GM18508 (cell line): ENCODE measurements around the gene RPL15.

Experiments used
- ATAC-seq: cut with Tn5 transposase; IDR thresholded peaks from one replicate; pipeline ENCODE4 v1.9.1; 2021; ENCODE audit warnings: moderate number of reproducible peaks; ENCODE audit not compliant: insufficient read depth, unreplicated experiment

Gene RPL15

DNA sequence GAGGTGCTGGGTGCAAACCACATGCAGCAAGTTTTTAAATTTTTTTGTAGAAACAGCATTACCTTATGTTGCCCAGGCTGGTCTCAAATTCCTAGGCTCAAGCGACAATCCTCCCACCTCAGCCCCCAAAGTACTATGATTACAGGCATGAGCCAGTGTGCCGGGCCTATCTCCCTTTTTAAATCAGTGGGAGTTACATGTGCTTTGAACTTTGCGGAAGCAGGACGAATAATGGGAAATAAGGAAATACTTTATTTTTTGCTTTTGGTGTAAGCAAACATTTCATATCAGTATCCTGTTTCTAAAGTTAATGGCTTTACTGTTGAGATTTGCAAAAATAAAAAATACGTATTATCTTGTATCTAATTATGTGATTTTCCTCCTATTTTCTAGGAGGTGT, 37.2 kb downstream of the RPL15 start:
- ATAC-seq = no peak

GRCh38 chr3:23956701-23957100, 39.8 kb downstream of the RPL15 start:
- no peak for ATAC-seq

DNA sequence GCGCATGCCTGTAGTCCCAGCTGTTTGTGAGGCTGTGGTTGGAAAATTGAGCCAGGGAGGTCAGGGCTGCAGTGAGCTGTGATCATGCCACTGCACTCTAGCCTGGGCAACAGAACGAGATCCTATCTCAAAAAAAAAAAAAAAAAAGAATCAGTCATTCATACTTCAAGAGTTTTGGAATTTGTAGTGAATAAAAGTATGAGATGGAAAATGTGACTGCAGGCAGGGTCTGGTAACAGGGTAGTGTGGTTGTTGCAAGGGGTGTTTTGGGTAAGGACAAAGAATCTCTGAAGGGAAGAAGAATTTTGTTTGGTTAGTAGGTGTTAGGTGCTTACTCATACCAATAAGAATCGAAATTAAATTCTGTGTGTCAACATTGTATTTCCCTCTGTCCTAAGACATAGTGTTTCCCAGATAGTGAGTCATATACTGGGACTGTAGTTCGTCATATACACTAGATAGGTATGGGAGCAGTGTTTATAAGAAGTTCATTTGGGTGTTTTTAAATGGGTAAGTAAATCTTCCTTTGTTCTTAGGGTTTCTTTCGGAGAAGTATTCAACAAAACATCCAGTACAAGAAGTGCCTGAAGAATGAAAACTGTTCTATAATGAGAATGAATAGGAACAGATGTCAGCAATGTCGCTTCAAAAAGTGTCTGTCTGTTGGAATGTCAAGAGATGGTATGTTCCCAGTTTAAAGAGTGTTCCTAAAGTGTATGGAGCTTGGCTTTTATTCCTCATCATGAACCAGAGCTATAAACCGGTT, 42.4 kb downstream of the RPL15 start:
- ATAC-seq = no peak

DNA sequence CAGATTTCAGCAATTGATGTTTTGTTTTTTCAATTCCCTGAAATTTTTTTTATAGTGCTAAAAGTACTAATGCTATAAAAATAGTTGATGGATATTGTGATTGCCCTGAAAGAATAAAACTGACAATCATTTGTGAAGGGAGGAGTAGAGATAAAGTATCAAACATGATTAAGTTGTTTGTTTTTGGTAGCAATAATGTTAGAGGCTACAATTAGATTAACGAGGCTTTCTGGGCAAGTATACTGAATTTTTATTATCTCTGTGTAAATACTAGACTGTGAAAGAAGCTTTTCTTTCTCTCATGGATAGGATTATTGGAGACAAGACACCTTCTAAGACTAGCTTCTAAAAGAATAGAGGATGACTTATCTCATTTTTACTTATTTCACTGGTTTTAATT, 43.7 kb downstream of the RPL15 start:
- ATAC-seq = no peak

DNA sequence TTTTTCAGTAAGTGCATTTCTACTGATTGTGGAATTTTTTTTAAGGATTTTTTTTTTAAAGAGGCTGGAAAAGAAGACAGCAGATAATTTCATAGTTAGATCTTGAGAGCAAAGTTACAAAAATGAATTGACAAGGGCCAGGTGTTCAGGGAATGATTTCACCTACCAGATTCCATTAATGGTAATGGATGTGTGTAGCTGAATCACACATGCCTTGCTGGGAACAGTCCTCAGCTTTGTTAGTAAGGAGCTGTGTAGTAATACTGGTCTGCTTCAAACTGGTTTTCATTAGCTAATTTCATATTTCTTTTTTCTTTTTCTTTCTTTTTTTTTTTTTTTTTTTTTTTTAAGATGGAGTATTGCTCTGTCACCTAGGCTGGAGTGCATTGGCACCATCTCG, 44.1 kb downstream of the RPL15 start:
- no peak for ATAC-seq

GRCh38 chr3:23961913-23962312, 45.0 kb downstream of the RPL15 start:
- ATAC-seq = no peak

GRCh38 chr3:23964537-23965235, 47.8 kb downstream of the RPL15 start:
- ATAC-seq = no peak

DNA sequence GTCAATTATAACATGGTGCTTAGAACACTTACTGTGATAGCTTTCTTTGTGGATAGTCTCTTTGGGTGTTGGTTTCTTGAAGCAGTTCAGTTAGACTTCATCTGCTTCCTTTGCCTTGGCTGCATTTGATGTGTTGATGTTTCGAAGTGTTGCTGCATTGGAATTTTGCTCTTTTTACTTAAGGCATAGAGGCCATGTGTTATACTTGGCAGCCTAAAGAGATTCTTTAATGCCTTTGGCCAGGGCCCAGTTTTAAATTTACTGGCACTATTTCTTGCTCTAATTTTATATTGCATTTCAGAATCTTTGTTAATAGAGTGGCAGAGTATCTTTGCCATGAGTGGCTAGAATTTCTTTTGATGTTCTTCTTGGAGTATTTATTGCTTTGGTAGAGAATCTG, 49.4 kb downstream of the RPL15 start:
- ATAC-seq = no peak

DNA sequence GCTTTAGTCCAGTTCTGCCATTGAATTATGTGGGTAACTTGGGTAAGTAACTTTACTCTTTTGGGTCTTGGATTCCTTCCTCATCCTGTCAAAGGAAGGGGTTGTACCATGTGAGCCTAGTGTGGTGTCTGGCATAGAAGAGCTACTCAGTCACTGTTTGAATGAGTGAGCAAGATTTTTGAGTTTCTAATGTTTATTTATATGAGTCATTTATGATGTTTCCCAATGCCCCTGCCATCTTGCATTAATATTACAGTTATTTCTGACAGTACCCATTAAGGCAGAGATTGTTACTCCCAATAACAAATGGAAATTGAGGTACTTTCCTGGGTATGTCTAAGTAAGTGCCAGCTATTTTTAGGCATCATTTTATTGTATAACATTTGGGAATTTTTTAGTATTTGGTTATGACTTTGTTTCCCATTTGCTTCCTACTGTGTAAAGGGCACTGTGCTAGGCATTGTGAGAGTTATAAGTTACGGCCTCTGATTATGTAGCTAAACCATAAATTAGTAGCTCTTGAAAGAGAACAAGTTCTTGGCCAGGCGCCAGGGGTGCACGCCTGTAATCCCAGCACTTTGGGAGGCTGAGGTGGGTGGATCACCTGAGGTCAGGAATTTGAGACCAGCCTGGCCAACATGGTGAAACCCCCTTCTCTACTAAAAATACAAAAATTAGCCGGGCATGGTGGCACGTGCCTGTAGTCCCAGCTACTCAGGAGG, 51.7 kb downstream of the RPL15 start:
- no peak for ATAC-seq

DNA sequence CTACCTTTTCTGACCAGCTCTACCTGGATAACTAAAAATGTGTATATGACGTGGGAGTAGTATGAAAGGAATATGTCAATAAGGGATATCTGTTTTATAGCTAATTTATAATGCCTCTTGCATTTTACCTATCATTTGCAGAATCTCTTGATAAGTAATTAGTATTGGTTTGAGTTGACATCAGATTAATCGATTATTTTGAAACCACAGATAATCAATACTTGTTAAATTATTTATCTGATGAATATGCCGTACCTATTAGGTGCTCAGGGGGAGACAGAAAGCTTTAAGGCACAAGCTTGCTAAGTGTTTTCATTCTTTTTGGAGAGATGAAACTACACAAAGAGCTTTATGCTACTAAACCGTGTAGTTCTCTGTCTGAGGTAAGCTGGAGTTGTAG, 52.5 kb downstream of the RPL15 start:
- ATAC-seq = no peak
